LoVo (cell line): ENCODE results near the gene TTC31.

Experiments used
- DNase-seq: peaks from one replicate; pipeline ENCODE4 v3.0.0-alpha.2; 2016; ENCODE audit warnings: low spot score

TTC31 gene

GRCh38 chr2:74505448-74506246 lies 22.8 kb downstream of the TTC31 start:
- DNase-seq = no peak

- peak; percentile 97 for DNase-seq
Measured at GRCh38 chr2:74507145-74507925, 24.5 kb downstream of the TTC31 start, which contains the start of gene PCGF1. Gene PCGF1, minus strand, starts transcription at chr2:74507695. Its CDS starts 27 bp downstream, at chr2:74507668.

- peak; percentile 43 for DNase-seq
Measured at GRCh38 chr2:74507926-74508520, 25.1 kb downstream of the TTC31 start.

- no peak for DNase-seq
Measured at GRCh38 chr2:74510272-74510671, 27.4 kb downstream of the TTC31 start.

- DNase-seq = no peak
Measured at GRCh38 chr2:74511104-74511989, 28.5 kb downstream of the TTC31 start.

GRCh38 chr2:74512744-74513604 lies 30.1 kb downstream of the TTC31 start:
- no peak for DNase-seq

- DNase-seq = no peak
Measured at GRCh38 chr2:74513605-74514367, 30.9 kb downstream of the TTC31 start.

GRCh38 chr2:74514368-74515270 lies 31.7 kb downstream of the TTC31 start, which contains the start of gene TLX2:
Gene TLX2, plus strand, starts transcription at chr2:74514450. Its CDS starts 357 bp downstream, at chr2:74514807.
- DNase-seq = no peak

- DNase-seq = no peak
Measured at GRCh38 chr2:74515271-74515980, 32.5 kb downstream of the TTC31 start.

GRCh38 chr2:74515981-74516633 lies 33.2 kb downstream of the TTC31 start:
- no peak for DNase-seq

- DNase-seq = no peak
Measured at GRCh38 chr2:74516650-74517049, 33.8 kb downstream of the TTC31 start.

- no peak for DNase-seq
Measured at GRCh38 chr2:74522516-74522915, 39.6 kb downstream of the TTC31 start.

GRCh38 chr2:74524005-74524404 lies 41.1 kb downstream of the TTC31 start:
- no peak for DNase-seq

GRCh38 chr2:74524955-74525716 lies 42.3 kb downstream of the TTC31 start:
- DNase-seq = no peak

- peak; percentile 47 for DNase-seq
Measured at GRCh38 chr2:74525717-74526648, 43.1 kb downstream of the TTC31 start, which contains the start of gene DQX1. Gene DQX1, minus strand, starts transcription at chr2:74526231. Its CDS starts 502 bp downstream, at chr2:74525729.
